CD4-positive, CD25-positive, alpha-beta regulatory T cell (primary cell): Measurements from ENCODE around the gene MRI1. TPM values are rescaled to one million over a fixed set of nuclear protein-coding genes. Genes with fewer than 3 reads are reported as not detected.
"Not testable (repeated sequence)": the region's sequence is repeated elsewhere in the genome, so short reads cannot be mapped to it uniquely, and the experiment has no call there.

Source experiments
- ATAC-seq, 2 donors: fragments of 150-1000 bp; cut with Tn5 transposase; one replicate each; pipeline ENCODE4 v1.10.0; 2021; ENCODE audit warnings: low read depth in 2 of 2, moderate number of reproducible peaks in 2 of 2, moderate library complexity in 1 of 2
- DNase-seq, 3 donors: peaks; one replicate each; pipeline versions ENCODE4 v3.0.0 to v3.0.0-alpha.2; 2012 to 2022; ENCODE audit warnings: mixed read lengths in 1 of 3
- H3K27ac ChIP-seq: one replicate; pipeline ENCODE4 v1.7.0; 2013; ENCODE audit warnings: mild to moderate bottlenecking, low read length; ENCODE audit not compliant: insufficient read depth, poor library complexity, severe bottlenecking
- H3K27me3 ChIP-seq: one replicate; pipeline ENCODE4 v1.7.0; 2013; ENCODE audit warnings: low read length; ENCODE audit not compliant: control insufficient read depth, insufficient read depth
- H3K36me3 ChIP-seq: one replicate; pipeline ENCODE4 v1.7.0; 2013; ENCODE audit warnings: mild to moderate bottlenecking, low read length, moderate library complexity; ENCODE audit not compliant: control insufficient read depth, insufficient read depth
- H3K4me1 ChIP-seq: 2 replicates; pipeline ENCODE4 v1.7.0; 2013; ENCODE audit warnings: mild to moderate bottlenecking, low read length; ENCODE audit not compliant: insufficient read depth, control insufficient read depth, poor library complexity, severe bottlenecking
- H3K4me3 ChIP-seq: one replicate; pipeline ENCODE4 v1.7.0; 2013; ENCODE audit warnings: low read depth, mild to moderate bottlenecking, low read length, moderate library complexity
- H3K9me3 ChIP-seq, 2 experiments: 1 replicate in 1 of 2; 2 replicates in 1 of 2; pipeline ENCODE4 v1.7.0; 2013; ENCODE audit warnings: low read length in 2 of 2, mild to moderate bottlenecking in 1 of 2, moderate library complexity in 1 of 2; ENCODE audit not compliant: control insufficient read depth in 2 of 2
- H3K27ac Mint-ChIP-seq, 3 donors: one replicate each; pipeline ENCODE4 v1.8.0; 2020 to 2022; ENCODE audit warnings: mild to moderate bottlenecking in 3 of 3, mixed read lengths in 3 of 3, moderate library complexity in 2 of 3
- H3K27me3 Mint-ChIP-seq: one replicate; pipeline ENCODE4 v1.8.0; 2022; ENCODE audit warnings: mild to moderate bottlenecking, mixed read lengths
- H3K36me3 Mint-ChIP-seq: one replicate; pipeline ENCODE4 v1.8.0; 2020; ENCODE audit warnings: mixed read lengths
- H3K4me1 Mint-ChIP-seq, 4 donors: one replicate each; pipeline ENCODE4 v1.8.0; 2020 to 2022; ENCODE audit warnings: mixed read lengths in 4 of 4, mild to moderate bottlenecking in 1 of 4
- H3K4me3 Mint-ChIP-seq, 4 donors: one replicate each; pipeline ENCODE4 v1.8.0; 2020 to 2022; ENCODE audit warnings: mild to moderate bottlenecking in 4 of 4, mixed read lengths in 4 of 4, moderate library complexity in 3 of 4
- H3K9me3 Mint-ChIP-seq, 7 donors: one replicate each; pipeline ENCODE4 v1.8.0; 2020 to 2022; ENCODE audit warnings: mixed read lengths in 7 of 7, mild to moderate bottlenecking in 3 of 7, moderate library complexity in 2 of 7
- polyA plus RNA-seq, 4 donors: library from polyadenylated mRNA; unstranded; fragments of 300-500 nt; fragmentation: Illumina TruSeq; gene quantifications; one replicate each; pipeline ENCODE4 v1.2.3, GENCODE V29; 2021
- total RNA-seq: library from RNA; stranded (reverse); gene quantifications from one replicate; pipeline ENCODE4 v1.2.3, GENCODE V29; 2022

The MRI1 gene
- total and polyA plus RNA-seq, 5 donors from 2014 or later, result 6.6 to 38.2 (median 9.3) TPM

DNA sequence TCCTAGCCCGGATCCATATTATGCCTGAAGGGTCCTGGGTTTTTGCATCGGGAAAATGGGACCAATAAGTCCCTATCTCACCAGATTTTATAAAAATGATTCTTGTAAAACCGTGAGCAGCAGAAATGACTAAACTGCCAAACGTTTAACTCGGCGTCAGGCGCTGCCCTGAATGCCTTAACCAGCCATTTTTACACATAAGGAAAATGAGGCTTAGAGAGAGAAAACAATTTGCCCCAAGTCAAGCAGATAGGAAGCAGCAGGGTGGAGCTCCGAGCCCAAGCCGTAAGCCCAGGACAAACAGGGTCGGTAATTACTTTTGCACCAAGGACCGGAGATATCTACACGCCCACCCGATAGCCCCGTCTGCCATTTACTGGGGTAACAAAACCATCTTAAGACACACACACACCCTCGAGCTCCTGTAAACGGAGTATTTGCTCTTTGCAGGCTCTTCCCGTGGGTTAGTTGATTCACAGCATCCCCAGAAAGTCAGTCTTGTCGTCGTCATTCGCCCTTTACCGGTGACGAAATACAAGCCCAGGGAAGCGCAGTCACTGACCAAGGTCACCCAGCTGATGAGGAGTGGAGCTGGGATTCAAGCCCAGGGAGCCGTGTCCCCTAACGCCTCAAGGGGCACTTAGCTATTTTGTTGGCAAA is 16.0 kb upstream of the MRI1 start:
- Mint-ChIP-seq H3K36me3 (no peaks in the 10 kb centered on the region), H3K4me1 (peaks cover 4 to 44% (median 16%) of the 10 kb centered on the region in 4 donors), H3K27ac (peak overlapping the region; percentile 41 to 97 (median 93)), H3K4me3 (peak overlapping the region; percentile 91 to 96 (median 94)), H3K27me3 (no peaks in the 10 kb centered on the region), H3K9me3 (no peaks in the 10 kb centered on the region)
- H3K27ac ChIP-seq, result peak overlapping the region; percentile 91
- H3K4me1 ChIP-seq, result peaks cover 19% of the 10 kb centered on the region
- H3K9me3 ChIP-seq, result no peaks in the 10 kb centered on the region
- peaks cover 14% of the 10 kb centered on the region for H3K36me3 ChIP-seq
- DNase-seq (peak in 1 of 3 donors; percentile 54), ATAC-seq (no peak)
- no peaks in the 10 kb centered on the region for H3K27me3 ChIP-seq
- H3K4me3 ChIP-seq, result peak overlapping the region; percentile 93

DNA sequence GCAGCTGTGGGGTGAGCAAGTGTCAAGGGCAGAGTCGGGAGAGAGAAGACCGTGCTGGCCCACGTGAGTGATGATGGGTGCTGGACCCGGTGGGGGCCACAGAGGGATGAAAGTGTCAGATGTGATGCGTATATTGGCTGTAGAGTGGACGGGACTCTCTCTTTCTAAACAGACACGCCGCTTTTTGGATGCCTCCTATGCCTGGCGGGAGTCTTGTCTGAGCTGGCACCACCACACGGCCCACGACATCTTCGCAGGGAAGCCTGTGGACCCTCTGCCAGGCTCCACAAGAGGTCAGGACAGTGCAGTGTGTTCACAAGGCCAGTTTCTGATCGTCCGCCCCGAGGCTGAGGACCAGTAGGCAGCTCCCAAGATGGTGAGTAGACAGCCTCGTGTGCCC is 12.9 kb upstream of the MRI1 start:
- Mint-ChIP-seq H3K4me1 (peaks cover 4 to 42% (median 16%) of the 10 kb centered on the region in 4 donors), H3K27me3 (no peaks in the 10 kb centered on the region), H3K36me3 (peaks cover 9% of the 10 kb centered on the region), H3K9me3 (no peaks in the 10 kb centered on the region), H3K4me3 (peak overlapping the region in 1 of 4 donors; percentile 58), H3K27ac (peak overlapping the region in 1 of 3 donors; percentile 32)
- no peaks in the 10 kb centered on the region for H3K9me3 ChIP-seq
- ATAC-seq (no peak), DNase-seq (no peak)
- peaks cover 38% of the 10 kb centered on the region for H3K36me3 ChIP-seq
- peaks cover 19% of the 10 kb centered on the region for H3K4me1 ChIP-seq
- no peaks in the 10 kb centered on the region for H3K27me3 ChIP-seq
- H3K27ac ChIP-seq, result no peak overlapping the region
- no peak overlapping the region for H3K4me3 ChIP-seq

DNA sequence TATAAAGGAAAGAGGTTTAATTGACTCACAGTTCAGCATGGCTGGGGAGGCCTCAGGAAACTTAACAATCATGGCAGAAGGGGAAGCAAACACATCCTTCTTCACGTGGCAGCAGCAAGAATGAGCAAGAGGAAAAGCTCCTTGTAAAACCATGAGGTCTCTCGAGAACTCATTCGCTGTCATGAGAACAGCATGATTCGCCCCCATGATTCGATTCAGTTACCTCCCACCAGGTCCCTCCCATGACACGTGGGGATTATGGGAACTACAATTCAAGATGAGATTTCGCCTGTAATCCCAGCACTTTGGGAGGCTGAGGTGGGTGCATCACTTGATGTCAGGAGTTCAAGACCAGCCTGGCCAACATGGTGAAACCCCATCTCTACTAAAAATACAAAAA is 10.7 kb upstream of the MRI1 start:
- H3K4me3 Mint-ChIP-seq, H3K9me3 ChIP-seq, H3K27me3 Mint-ChIP-seq, H3K4me3 ChIP-seq, H3K27ac Mint-ChIP-seq, DNase-seq, H3K27ac ChIP-seq, H3K9me3 Mint-ChIP-seq, ATAC-seq, H3K27me3 ChIP-seq: not testable (repeated sequence)
- peaks cover 4 to 23% (median 7%) of the 10 kb centered on the region in 4 donors for H3K4me1 Mint-ChIP-seq
- peaks cover 12% of the 10 kb centered on the region for H3K4me1 ChIP-seq
- peaks cover 56% of the 10 kb centered on the region for H3K36me3 ChIP-seq
- peaks cover 19% of the 10 kb centered on the region for H3K36me3 Mint-ChIP-seq

DNA sequence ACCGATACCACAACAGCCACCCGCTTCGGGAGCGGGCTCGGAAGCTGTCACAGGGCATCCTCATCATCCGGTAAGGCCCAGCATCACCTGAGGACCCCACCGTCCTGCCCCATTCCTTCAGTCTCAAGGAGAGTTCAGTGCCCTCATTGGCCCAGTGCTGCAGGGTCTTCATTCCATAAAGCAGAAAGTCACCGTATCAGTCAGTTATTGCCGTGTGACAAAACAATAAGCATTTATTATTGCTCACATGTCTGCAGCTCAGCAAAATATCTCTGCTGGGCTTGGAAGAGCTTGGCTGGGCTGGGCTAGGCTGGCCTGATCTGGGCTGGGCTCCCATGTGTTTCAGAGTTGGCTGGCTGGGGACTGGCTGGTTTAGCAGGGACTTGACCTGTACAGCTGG is 8.1 kb upstream of the MRI1 start:
- H3K4me3 ChIP-seq, result no peak overlapping the region
- no peak for ATAC-seq
- no peaks in the 10 kb centered on the region for H3K27me3 ChIP-seq

DNA sequence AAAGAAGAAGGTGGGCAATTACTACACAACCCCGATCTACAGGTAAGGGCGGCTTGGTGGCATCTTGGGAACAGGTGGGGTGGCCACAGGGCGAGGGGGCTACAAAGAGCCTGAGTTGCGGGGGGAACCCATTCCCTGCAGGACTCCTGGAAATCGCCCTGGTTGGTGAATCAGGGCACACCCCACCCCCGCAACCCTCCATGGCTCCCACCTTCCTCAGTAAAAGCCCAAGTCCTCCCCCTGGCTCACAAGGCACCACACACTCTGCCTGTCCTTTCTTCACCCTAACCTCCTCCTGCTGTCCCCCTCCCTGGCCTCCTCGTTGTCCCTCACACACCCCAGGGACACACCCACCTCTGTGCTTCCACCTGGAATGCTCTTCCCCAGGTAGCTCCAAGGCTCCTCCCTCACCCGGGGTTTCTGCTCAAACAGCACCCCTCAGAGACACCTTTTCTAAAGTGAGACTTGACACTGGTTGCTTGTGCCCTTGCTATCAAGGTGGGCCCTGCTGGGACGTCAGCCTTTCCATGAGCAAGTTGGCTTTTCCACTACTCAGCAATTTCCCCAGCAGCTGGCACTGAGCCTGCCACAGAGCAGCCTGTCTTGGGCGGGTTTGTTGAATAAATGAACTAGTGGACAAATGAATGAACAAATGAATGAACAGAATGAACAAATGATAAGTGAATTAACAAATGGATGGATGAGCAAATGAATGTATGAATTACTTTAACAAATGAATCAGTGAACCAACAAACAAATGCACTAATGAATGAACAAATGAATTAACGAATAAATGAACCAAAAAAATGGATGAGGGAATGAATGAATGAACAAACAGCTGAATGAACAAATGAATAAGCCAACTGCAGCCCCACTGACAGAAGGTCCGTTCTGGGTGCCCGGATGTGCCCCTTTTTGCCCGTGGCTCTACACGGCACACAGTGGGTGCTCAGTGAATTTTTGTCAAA is 6.2 kb upstream of the MRI1 start:
- Mint-ChIP-seq H3K4me3 (peak overlapping the region in 1 of 4 donors; percentile 58), H3K4me1 (peaks cover 0 to 5% (median 2%) of the 10 kb centered on the region in 4 donors), H3K27me3 (no peaks in the 10 kb centered on the region), H3K36me3 (peaks cover 25% of the 10 kb centered on the region), H3K27ac (no peak overlapping the region), H3K9me3 (no peaks in the 10 kb centered on the region)
- Histone ChIP-seq H3K36me3 (peaks cover 54% of the 10 kb centered on the region), H3K9me3 (no peaks in the 10 kb centered on the region), H3K4me1 (no peaks in the 10 kb centered on the region), H3K27me3 (no peaks in the 10 kb centered on the region), H3K4me3 (no peak overlapping the region), H3K27ac (no peak overlapping the region)
- ATAC-seq, result no peak
- DNase-seq, result no peak

More for the DNA sequence above, 8.1 kb upstream of the MRI1 start:
- H3K27ac ChIP-seq, result no peak overlapping the region
- peaks cover 19% of the 10 kb centered on the region for H3K36me3 Mint-ChIP-seq
- no peaks in the 10 kb centered on the region for H3K9me3 Mint-ChIP-seq
- peak overlapping the region in 1 of 3 donors; percentile 23 for H3K27ac Mint-ChIP-seq
- H3K9me3 ChIP-seq, result no peaks in the 10 kb centered on the region
- peaks cover 0 to 4% (median 2%) of the 10 kb centered on the region in 4 donors for H3K4me1 Mint-ChIP-seq
- DNase-seq, result no peak
- H3K36me3 ChIP-seq, result peaks cover 65% of the 10 kb centered on the region
- no peaks in the 10 kb centered on the region for H3K4me1 ChIP-seq
- H3K4me3 Mint-ChIP-seq, result no peak overlapping the region
- H3K27me3 Mint-ChIP-seq, result no peaks in the 10 kb centered on the region

DNA sequence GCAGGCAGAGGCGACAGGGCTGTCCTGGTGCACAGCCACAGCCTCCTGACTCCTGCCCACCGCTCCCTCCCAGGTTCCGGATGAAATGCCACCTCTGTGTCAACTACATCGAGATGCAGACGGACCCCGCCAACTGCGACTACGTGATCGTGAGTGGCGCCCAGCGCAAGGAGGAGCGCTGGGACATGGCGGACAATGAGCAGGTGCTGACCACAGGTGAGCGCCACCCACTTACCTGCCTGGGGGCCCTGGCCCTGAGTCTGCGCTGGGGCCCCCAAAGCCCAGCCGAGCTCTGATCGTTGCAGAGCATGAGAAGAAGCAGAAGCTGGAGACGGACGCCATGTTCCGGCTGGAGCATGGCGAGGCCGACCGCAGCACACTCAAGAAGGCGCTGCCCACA is 5.5 kb upstream of the MRI1 start:
- Mint-ChIP-seq H3K27ac (no peak overlapping the region), H3K9me3 (no peaks in the 10 kb centered on the region), H3K36me3 (peaks cover 25% of the 10 kb centered on the region), H3K27me3 (no peaks in the 10 kb centered on the region), H3K4me1 (peaks cover under 1 to 9% (median 4%) of the 10 kb centered on the region in 4 donors), H3K4me3 (peak overlapping the region in 1 of 4 donors; percentile 58)
- Histone ChIP-seq H3K4me3 (no peak overlapping the region), H3K27ac (no peak overlapping the region), H3K27me3 (no peaks in the 10 kb centered on the region), H3K36me3 (peaks cover 50% of the 10 kb centered on the region), H3K9me3 (no peaks in the 10 kb centered on the region), H3K4me1 (peaks cover under 1% of the 10 kb centered on the region)
- no peak for DNase-seq
- no peak for ATAC-seq

DNA sequence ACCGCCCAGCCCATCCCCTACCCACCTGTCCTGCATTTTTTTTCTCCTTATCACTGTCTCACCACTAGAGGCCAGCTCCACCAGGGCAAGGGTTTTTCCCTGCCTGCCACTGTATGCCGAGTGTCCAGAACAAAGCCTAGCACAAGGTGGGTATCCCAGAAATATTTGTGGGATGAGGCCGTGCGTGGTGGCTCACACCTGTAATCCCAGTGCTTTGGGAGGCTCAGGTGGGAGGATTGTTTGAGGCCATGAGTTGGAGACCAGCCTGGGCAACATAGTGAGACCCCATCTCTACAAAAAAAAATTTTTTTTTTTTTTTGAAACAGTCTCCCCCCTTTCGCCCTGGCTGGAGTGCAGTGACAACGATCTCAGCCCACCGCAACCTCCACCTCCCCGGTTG is 2.9 kb upstream of the MRI1 start:
- H3K4me1 ChIP-seq, result peaks cover 20% of the 10 kb centered on the region
- no peak overlapping the region for H3K27ac ChIP-seq
- ATAC-seq (no peak), DNase-seq (no peak)
- H3K36me3 ChIP-seq, result peaks cover 30% of the 10 kb centered on the region
- no peaks in the 10 kb centered on the region for H3K9me3 ChIP-seq
- Mint-ChIP-seq H3K27ac (peak overlapping the region in 1 of 3 donors; percentile 20), H3K4me3 (peak overlapping the region in 1 of 4 donors; percentile 19), H3K36me3 (peaks cover 16% of the 10 kb centered on the region), H3K4me1 (peaks cover 4 to 26% (median 14%) of the 10 kb centered on the region in 4 donors), H3K9me3 (no peaks in the 10 kb centered on the region), H3K27me3 (no peaks in the 10 kb centered on the region)
- H3K4me3 ChIP-seq, result no peak overlapping the region
- no peaks in the 10 kb centered on the region for H3K27me3 ChIP-seq
